ENCODE data around the gene INSR. TPM values are rescaled to one million over a fixed set of nuclear protein-coding genes. Genes with fewer than 3 reads are reported as not detected.

The INSR gene
- total RNA-seq, 1 experiment from 2014 or later, result 22.6 TPM

- Mint-ChIP-seq H3K27ac (ENCODE audit: unreplicated experiment) (no peak overlapping the region), H3K36me3 (ENCODE audit: insufficient read depth, unreplicated experiment) (peaks cover 24% of the 10 kb centered on the region), H3K4me3 (ENCODE audit: unreplicated experiment) (no peak overlapping the region), H3K27me3 (ENCODE audit: insufficient read depth, unreplicated experiment) (no peaks in the 10 kb centered on the region), H3K9me3 (ENCODE audit: unreplicated experiment) (no peaks in the 10 kb centered on the region), H3K4me1 (ENCODE audit: low read depth, unreplicated experiment) (no peaks in the 10 kb centered on the region)
- no peak for DNase-seq
- CTCF ChIA-PET, result no interaction called here
- Histone ChIP-seq H3K4me1 (peaks cover 8% of the 10 kb centered on the region), H3K36me3 (ENCODE audit: control insufficient read depth, insufficient read depth, low read length) (peaks cover 5% of the 10 kb centered on the region; the same call in 1 of the 2 replicates), H3K9me3 (no peaks in the 10 kb centered on the region), H3K4me3 (ENCODE audit: low read depth, low read length) (no peak overlapping the region), H3K27me3 (replicated peaks; ENCODE audit: control insufficient read depth, insufficient read depth, low read length) (no peaks in the 10 kb centered on the region)
- POLR2A ChIA-PET, result interaction anchor here (0.9 kb wide), 1 partner anchor 40 kb away, joined by 5 read pairs; no protein-coding TSS in a partner anchor
- no TSS peak for BruUV-seq (replicated peaks)
- intact Hi-C loops (cut with micrococcal nuclease; ENCODE audit: unreplicated experiment), result no loop called here
- TF ChIP-seq CTCF (IDR thresholded peaks at IDR 0.05; ENCODE audit: insufficient read depth in 1 of 2, low read depth in 1 of 2, low read length in 1 of 2, severe bottlenecking in 1 of 2, unreplicated experiment in 1 of 2), result no peak
Measured at GRCh38 chr19:7139095-7139494, 155.1 kb downstream of the INSR start.

GRCh38 chr19:7138402-7138801 lies 155.8 kb downstream of the INSR start:
- ChIA-PET CTCF (interaction anchor here (0.6 kb wide), 1 partner anchor 444 kb away, joined by 8 read pairs; no protein-coding TSS in a partner anchor), POLR2A (no interaction called here)
- TF ChIP-seq CTCF (IDR thresholded peaks at IDR 0.05; ENCODE audit: insufficient read depth in 1 of 2, low read depth in 1 of 2, low read length in 1 of 2, severe bottlenecking in 1 of 2, unreplicated experiment in 1 of 2), result no peak
- Histone ChIP-seq H3K4me3 (ENCODE audit: low read depth, low read length) (no peak overlapping the region), H3K27me3 (replicated peaks; ENCODE audit: control insufficient read depth, insufficient read depth, low read length) (no peaks in the 10 kb centered on the region), H3K4me1 (peaks cover 8% of the 10 kb centered on the region), H3K9me3 (no peaks in the 10 kb centered on the region), H3K36me3 (ENCODE audit: control insufficient read depth, insufficient read depth, low read length) (peaks cover 5% of the 10 kb centered on the region; the same call in 1 of the 2 replicates)
- Mint-ChIP-seq H3K4me3 (ENCODE audit: unreplicated experiment) (no peak overlapping the region), H3K36me3 (ENCODE audit: insufficient read depth, unreplicated experiment) (peaks cover 24% of the 10 kb centered on the region), H3K27me3 (ENCODE audit: insufficient read depth, unreplicated experiment) (no peaks in the 10 kb centered on the region), H3K4me1 (ENCODE audit: low read depth, unreplicated experiment) (no peaks in the 10 kb centered on the region), H3K27ac (ENCODE audit: unreplicated experiment) (no peak overlapping the region), H3K9me3 (ENCODE audit: unreplicated experiment) (no peaks in the 10 kb centered on the region)
- DNase-seq, result no peak
- BruUV-seq (replicated peaks), result no TSS peak
- intact Hi-C loops (cut with micrococcal nuclease; ENCODE audit: unreplicated experiment), result no loop called here

DNA sequence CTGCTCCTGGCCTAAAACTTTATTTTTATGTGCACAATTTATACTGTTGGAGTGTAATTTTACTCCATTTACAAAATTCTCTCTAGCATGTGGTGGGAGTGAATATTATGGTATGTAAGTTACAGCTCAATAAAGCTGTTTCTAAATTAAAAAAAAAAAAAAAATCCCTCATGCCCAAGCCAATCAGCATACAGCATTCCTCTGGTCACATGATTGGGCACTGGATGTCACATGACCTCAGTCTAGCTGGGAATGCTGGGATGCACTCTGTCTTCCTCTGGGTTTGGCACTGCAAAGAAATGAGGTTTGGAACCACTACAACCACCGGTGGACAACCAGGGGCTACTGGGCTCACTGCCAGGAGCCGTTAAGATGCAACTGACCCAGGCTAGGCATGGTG lies 157.1 kb downstream of the INSR start:
- Mint-ChIP-seq H3K27ac (ENCODE audit: unreplicated experiment) (no peak overlapping the region), H3K9me3 (ENCODE audit: unreplicated experiment) (no peaks in the 10 kb centered on the region), H3K36me3 (ENCODE audit: insufficient read depth, unreplicated experiment) (peaks cover 16% of the 10 kb centered on the region), H3K4me1 (ENCODE audit: low read depth, unreplicated experiment) (no peaks in the 10 kb centered on the region), H3K4me3 (ENCODE audit: unreplicated experiment) (no peak overlapping the region), H3K27me3 (ENCODE audit: insufficient read depth, unreplicated experiment) (no peaks in the 10 kb centered on the region)
- no peaks in the 10 kb centered on the region for H3K9me3 ChIP-seq
- DNase-seq, result no peak
- no peak overlapping the region for H3K4me3 ChIP-seq (ENCODE audit: low read depth, low read length)
- ChIA-PET CTCF (no interaction called here), POLR2A (no interaction called here)
- intact Hi-C loops (cut with micrococcal nuclease; ENCODE audit: unreplicated experiment), result no loop called here
- H3K36me3 ChIP-seq (ENCODE audit: control insufficient read depth, insufficient read depth, low read length), result peaks cover 5% of the 10 kb centered on the region; the same call in 1 of the 2 replicates
- H3K27me3 ChIP-seq (replicated peaks; ENCODE audit: control insufficient read depth, insufficient read depth, low read length), result no peaks in the 10 kb centered on the region
- H3K4me1 ChIP-seq, result peaks cover 8% of the 10 kb centered on the region
- TF ChIP-seq CTCF (IDR thresholded peaks at IDR 0.05; ENCODE audit: insufficient read depth in 1 of 2, low read depth in 1 of 2, low read length in 1 of 2, severe bottlenecking in 1 of 2, unreplicated experiment in 1 of 2), result no peak
- BruUV-seq (replicated peaks), result no TSS peak

All from Caco-2 (cell line).